ENCODE results near the gene DTX3. TPM values are rescaled to one million over a fixed set of nuclear protein-coding genes. Genes with fewer than 3 reads are reported as not detected.
A peak's percentile ranks its signal among the peaks of the same experiment; 100 is the strongest.

The DTX3 gene
- total RNA-seq, 1 experiment from 2014 or later, result 67.5 TPM

DNA sequence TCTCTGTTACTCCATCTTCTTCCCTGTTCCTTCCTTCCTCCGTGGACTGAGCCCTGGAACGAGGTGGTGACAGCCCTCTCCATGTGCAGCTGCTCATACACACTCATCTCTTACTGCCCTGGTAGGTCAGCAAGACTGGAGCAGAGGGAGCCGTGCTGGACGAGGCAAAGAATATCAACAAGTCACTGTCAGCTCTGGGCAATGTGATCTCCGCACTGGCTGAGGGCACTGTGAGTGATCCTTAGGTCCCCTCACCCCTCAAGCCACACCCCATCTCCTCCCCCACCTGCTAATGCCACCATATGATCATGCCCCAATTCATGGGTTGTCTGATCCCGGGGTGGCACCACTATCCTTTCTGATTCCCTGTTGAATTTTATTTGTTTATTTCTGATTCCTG is 35.8 kb upstream of the DTX3 start:
- Histone ChIP-seq H3K14ac (ENCODE audit: insufficient read depth, low read length) (no peak overlapping the region), H3K27me3 (ENCODE audit: insufficient read depth, low read length) (no peaks in the 10 kb centered on the region), H3K79me1 (ENCODE audit: insufficient read depth, low read depth, low read length, poor library complexity, severe bottlenecking) (no peaks in the 10 kb centered on the region), H3K18ac (ENCODE audit: insufficient read length, low read depth, low read length) (no peak overlapping the region), H2BK15ac (ENCODE audit: low read depth, low read length) (no peak overlapping the region), H3K23ac (ENCODE audit: insufficient read length, low read depth, low read length) (no peak overlapping the region), H3K56ac (ENCODE audit: insufficient read length, low read depth, low read length) (no peak overlapping the region), H4K8ac (replicated peaks; ENCODE audit: insufficient read length, low read depth, low read length) (no peak overlapping the region), H2BK12ac (ENCODE audit: insufficient read length, low read depth, low read length) (no peak overlapping the region), H4K20me1 (ENCODE audit: control insufficient read depth, insufficient read depth, insufficient read length) (no peaks in the 10 kb centered on the region), H3K79me2 (ENCODE audit: insufficient read depth, low read length) (no peaks in the 10 kb centered on the region), H4K91ac (ENCODE audit: insufficient read length, low read depth, low read length) (no peak overlapping the region), H3K23me2 (ENCODE audit: insufficient read length, low read depth, low read length, poor library complexity, severe bottlenecking) (peaks cover 3% of the 10 kb centered on the region), H3T11ph (ENCODE audit: low read length) (no peak overlapping the region), H2BK20ac (ENCODE audit: low read depth, low read length, poor library complexity, severe bottlenecking) (no peak overlapping the region), H2AFZ (ENCODE audit: low read length) (no peak overlapping the region), H2BK120ac (ENCODE audit: low read depth, low read length, poor library complexity, severe bottlenecking) (no peak overlapping the region), H3K9ac (ENCODE audit: extremely low read depth, insufficient read length, low read length) (no peak overlapping the region), H4K5ac (ENCODE audit: insufficient read length, low read depth, low read length) (no peak overlapping the region), H3K9me3 (ENCODE audit: control insufficient read depth, low read depth, low read length) (no peaks in the 10 kb centered on the region), H3K4me1 (ENCODE audit: insufficient read depth, low read length) (no peaks in the 10 kb centered on the region), H2BK5ac (ENCODE audit: insufficient read length, low read length) (no peak overlapping the region), H3K4ac (ENCODE audit: low read depth, low read length) (no peak overlapping the region), H3K4me2 (ENCODE audit: insufficient read depth, insufficient read length, low read length) (no peak overlapping the region), H3K27ac (ENCODE audit: insufficient read length, low read depth, low read length) (no peak overlapping the region), H2AK5ac (ENCODE audit: insufficient read length, low read length) (no peak overlapping the region)
- no CpG with 5 or more reads among the region's 6 CpGs for WGBS (ENCODE audit: extremely low coverage, insufficient read length, low lambda C conversion rate)
- no peak for DNase-seq
- H3K36me3 Mint-ChIP-seq (ENCODE audit: insufficient read depth in 1 of 3, low read depth in 3 of 3), result peaks cover 37 to 63% (median 60%) of the 10 kb centered on the region in 3 experiments
- H3K4me1 Mint-ChIP-seq, result no peaks in the 10 kb centered on the region
- peak overlapping the region in 2 of 3 experiments; percentile 6 to 37; a peak in 3 of 7 replicates for H3K27ac Mint-ChIP-seq
- H3K9me3 Mint-ChIP-seq, result no peaks in the 10 kb centered on the region
- no peak overlapping the region for H3K4me3 Mint-ChIP-seq
- TF ChIP-seq CTCF (conservative IDR thresholded peaks at IDR 0.05), result no peak
- no peaks in the 10 kb centered on the region; the same call in 1 of the 2 replicates for H3K27me3 Mint-ChIP-seq (ENCODE audit: low read depth)
